GM19468 (cell line): ENCODE data around the gene CBFA2T3.

Experiments
- ATAC-seq: cut with Tn5 transposase; IDR thresholded peaks from one replicate; pipeline ENCODE4 v1.9.1; 2021; ENCODE audit warnings: mild to moderate bottlenecking, moderate library complexity, moderate number of reproducible peaks; ENCODE audit not compliant: unreplicated experiment; ENCODE audit errors: extremely low read depth

CBFA2T3 gene

DNA sequence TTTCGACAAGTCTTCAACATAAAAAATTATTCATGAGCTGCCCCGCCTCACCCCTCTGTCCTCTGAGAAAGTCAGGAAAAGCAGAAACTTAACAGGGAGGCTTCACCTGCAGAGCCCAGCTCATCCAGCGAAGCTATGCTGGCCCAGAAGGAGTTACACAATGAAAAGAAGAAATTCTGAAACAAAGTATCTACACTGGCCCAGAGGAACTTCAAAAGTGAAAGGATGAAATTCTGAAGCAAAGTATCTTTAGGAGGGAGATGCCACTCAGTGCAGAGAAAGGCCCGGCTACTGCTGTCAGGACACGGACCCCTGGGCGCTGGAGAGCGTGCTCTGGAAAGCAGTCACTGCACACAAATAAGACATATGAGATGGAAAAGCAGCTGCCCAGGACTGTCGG lies 121.8 kb downstream of the CBFA2T3 start:
- ATAC-seq = no peak

GRCh38 chr16:88854306-88855111 lies 122.5 kb downstream of the CBFA2T3 start:
- no peak for ATAC-seq

DNA sequence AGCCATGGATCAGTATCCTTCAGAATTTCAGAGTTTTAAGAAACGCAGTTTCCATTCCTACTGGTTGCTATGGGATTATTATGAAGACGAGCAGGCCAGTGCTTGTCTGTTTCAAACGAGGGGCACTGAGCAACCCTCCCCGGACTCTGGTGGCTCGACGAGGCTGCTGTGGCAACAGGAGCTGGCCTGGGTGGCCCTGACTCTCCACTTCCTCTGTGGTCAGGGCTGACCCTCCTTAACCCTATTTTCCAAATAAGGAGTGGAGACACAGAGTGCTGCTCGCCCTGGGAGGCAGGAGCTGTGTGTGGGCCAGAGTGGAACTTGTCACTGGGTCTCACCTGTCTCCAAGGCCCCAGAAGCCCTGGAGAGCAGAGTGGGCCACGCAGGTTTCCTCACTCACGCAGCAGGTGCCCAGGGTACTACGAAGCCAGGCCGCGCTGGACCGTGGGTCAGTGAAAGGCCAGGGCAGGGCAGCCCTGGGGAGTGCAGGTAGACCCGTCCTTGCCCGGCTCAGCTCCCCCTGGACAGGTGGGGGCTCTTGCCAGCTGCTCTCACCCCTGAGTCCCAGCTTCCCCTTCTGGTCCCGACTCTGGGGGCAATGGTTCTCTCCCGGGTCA lies 123.6 kb downstream of the CBFA2T3 start:
- ATAC-seq = no peak

GRCh38 chr16:88851616-88852015 lies 125.4 kb downstream of the CBFA2T3 start:
- ATAC-seq = no peak

DNA sequence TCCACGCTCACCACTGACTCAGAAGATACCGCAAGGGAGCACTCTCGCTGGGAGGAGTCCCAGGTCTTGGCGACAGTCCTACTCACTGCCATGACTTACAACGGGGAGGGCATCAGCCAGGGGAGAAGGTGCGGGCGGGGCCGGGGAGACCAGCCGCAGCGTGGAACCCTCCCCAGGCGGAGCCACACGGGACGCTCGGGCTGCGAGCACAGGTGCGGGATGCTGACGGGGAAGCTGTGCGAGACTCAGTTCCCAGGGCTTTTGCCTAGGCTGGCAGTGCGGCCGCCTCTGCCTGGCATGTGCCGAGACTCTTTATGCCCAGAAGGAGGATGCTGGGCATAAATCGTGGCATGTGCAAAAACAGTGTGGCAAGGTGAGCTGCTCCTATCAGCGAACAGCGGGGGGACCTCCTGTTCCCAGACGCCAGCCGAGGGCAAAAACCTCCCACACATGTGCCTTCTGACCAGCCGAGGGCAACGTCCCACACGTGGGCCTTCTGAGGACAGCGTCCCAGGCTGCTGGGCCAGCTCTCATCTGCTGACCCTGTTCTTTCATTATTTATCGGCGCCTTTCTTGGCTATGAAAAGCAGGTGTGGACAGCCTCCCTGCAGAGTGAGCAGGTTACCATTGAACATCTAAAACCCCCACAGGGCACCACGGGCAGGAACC lies 126.3 kb downstream of the CBFA2T3 start:
- ATAC-seq = no peak

DNA sequence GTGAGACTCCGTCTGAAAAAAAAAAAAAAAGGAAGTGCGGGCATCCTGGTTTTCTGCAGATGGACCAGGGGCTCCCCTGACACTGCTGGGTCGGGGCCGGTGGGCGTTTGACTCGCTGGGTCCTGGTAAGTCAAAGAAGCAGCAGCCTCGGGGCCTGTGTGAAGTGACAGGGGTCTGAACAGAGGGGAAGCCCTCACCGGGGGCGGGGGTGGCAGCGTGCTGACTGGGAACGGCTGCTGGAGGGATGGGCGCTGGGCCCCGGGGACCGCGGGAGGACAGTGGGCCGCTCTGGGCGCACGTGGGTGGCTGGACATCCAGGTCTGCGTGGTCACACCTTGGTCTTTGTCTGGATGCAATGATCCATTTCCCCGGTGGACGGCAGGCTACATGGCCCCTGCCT lies 128.4 kb downstream of the CBFA2T3 start:
- no peak for ATAC-seq

DNA sequence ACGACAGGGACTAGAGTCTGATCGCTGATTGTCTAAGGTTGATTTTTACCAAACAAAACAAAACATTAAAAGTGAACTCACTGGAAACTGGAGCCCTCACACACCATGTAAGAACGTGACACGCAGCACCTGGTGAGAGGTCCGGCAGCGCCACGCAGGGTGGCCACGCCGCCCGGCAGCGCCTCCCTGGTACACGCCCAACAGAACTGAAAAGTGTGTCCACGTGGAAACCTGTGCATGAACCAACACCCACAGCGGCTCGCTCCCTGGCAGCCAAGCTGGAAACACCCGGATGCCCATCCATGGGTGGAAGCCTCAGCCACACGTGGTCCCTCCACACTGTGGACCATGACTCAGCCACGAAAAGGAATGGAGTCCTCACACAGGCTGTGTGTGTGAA lies 129.4 kb downstream of the CBFA2T3 start:
- ATAC-seq = no peak

- ATAC-seq = no peak
These were observed 130.9 kb downstream of the CBFA2T3 start for GRCh38 chr16:88846088-88846487.

GRCh38 chr16:88844419-88845036 lies 132.5 kb downstream of the CBFA2T3 start:
- no peak for ATAC-seq

DNA sequence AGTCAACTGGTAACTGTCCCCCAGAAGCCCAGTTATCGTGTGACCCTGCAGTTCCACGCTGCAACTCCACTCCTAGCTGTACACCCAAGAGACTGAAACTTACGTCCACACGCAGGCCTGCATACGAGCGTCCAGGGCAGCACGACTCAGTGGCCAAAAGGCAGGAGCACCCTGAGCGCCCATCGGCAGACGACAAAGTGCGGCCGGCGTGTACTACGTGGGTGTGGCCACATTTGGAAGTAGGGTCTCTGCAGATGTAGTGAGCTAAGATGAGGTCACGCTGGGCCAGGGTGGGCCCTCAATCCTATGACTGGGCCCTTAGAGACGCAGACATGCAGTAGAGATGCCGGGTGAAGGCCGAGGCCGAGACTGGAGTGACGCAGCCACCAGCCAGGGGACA lies 133.8 kb downstream of the CBFA2T3 start:
- ATAC-seq = no peak

DNA sequence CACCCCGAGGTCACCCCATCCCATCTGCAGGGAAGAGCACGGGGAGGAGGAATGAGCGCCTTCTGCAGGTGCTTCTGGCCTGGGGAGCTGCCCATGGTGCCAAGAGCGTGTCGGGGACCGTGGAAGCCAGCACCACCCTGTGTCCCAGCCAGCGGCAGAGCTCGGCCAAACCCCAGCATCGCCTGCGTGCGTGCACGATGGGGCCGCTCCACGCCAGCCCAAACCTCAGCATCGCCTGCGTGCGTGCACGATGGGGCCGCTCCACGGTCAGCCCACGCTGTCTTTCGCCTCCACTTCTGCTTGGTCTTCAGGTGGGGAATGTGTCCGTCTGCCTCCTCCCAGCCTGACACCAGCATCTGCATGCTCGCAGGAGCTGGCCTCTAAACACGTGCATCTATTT lies 134.2 kb downstream of the CBFA2T3 start:
- no peak for ATAC-seq

DNA sequence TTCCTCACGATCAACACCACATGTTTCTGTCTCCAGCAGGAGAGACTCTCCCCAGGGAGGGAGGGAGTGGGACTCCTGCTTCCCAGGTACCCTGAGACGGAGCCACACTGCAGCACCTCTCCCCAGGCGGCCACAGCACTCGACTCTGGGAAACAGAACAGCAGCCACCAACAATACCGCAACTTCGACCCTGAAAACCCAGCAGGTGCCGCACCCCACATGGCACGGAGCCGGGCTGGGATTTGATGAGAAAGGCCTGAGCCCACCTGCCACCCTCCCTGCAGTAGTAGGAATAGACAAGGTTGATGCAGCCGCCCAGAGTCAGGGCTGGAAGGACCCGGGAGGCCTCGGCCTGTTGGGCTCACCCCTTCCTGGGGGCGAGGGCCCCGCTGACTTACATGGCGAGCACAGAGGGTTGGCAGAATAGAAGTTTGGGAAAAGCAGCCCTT lies 134.7 kb downstream of the CBFA2T3 start:
- no peak for ATAC-seq

DNA sequence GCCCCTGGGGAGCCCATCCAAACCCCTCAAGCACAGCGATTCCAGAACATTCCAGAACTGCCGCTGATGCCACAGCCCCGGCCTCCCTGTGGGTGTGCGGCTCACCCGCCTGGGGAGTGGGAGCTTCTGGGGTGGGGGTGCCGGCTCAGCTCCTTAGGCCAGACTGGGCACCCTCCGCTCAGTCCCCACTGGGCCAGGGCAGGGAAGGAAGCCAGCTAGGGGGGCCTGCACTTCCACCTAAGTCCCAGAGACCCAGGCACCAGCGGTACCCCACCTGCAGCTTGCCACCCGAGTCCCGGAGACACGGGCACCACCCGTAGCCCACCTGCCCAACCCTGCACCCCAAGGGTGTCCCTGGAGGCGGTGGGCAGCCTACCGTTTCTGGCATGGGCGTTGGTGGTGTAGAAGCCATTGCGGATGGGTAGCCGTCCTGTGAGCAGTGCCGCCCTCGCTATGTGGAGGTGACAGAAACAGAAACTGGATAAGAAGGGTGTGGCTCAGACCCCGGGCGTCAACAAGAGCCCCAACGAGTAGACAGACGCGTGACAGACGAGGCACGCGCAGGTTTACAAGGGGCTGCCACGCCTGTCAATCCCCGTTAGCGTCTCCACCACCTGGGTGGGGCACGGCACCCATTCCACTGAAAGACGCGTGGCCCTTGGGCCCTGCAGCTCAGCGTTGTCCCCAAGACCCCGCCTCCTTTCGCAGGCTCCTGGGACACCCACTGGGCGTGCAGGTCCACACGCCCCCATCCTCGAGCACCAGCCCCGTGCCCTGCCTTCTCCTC lies 135.3 kb downstream of the CBFA2T3 start:
- ATAC-seq = no peak

DNA sequence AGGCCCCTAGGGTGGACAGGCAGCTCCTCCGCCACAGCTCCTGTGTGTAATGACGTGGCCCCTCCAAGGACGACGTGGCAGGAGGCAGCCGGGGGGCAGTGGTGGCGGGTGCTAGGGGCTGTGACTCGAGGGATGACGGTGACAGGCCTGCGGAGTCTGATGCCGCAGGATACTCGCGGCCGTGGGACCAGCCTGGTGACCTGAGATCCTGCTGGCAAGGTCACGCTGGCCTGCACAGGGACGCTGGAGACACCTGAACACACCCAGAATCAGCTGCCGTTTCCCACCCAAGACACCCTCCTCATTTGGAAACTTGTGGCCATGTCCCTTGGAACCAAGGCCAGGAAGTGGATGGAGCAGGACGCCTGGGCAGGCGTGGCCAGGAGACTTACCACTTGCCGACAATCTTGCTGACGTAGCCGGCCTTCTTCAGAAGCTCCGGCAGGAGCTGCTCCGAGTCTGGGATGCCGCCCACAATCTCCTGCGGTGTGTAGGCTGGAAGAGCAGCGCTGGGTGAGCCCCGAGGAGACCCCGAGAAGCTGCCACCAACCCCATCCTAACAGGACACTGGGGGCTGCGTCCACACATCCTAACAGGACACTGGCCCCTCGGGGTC lies 136.3 kb downstream of the CBFA2T3 start:
- no peak for ATAC-seq

DNA sequence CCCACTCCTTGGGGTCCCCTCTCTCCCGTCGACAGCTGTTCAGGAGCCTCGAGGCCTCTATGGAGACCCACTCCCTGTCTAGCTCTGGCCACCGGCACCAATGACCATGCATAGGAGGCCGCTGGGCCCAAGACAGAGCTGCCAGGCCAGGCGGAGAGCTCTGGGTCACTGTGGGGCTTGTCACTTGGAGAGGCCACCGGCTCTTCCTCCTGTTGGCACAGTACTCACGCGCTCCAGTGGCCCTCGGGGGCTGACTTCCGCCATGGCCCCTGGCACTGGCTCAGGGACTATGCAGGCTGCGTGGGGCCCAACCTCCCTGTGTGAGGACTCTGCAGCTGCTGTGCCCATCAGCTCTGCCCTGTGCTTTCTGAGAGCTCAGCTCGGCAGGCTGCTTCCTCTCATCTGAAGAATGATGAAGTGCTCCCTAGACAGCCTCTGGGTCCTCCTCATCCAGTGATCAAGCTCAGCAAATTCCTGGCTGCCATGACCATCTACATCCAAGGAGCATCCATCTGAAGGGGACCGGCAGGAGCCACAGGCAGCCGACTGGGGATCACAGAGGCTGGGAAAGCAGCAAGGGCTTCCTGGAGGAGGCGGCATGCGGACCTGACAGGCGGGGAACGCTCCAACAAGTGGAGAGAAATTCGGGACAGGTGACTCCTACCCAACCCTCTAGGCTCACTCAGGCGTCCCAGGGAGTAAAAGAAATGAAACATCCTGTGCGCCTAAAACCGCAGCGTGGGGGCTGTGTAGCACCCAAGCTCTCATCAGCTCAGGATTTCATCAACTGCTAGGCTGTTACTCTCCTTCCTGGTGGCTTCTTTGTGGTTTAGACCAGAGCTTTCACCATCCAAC lies 137.0 kb downstream of the CBFA2T3 start:
- no peak for ATAC-seq

GRCh38 chr16:88839026-88839529 lies 137.9 kb downstream of the CBFA2T3 start:
- no peak for ATAC-seq

- ATAC-seq = no peak
These were observed 138.4 kb downstream of the CBFA2T3 start for GRCh38 chr16:88838566-88838965.

- no peak for ATAC-seq
These were observed 139.2 kb downstream of the CBFA2T3 start for GRCh38 chr16:88837806-88838205.

DNA sequence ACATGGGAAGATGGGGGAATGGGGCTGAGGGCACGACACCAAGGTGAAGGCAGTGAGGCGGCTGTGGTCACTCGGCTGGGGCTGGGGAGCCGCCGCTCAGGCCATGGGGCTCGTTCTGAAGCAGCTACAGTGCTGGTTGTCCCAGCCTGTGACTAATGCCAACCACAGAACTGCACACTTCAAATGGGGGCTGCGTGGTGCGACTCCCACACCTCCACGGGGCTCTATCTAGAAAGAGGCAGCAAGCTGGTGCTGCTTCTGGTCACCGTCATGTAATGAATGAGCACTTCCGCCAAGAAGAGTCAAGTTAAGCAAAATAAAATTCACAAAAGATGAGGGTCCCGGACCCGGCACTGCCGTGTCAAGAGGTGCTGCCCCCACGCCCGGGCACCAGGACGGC lies 140.2 kb downstream of the CBFA2T3 start:
- no peak for ATAC-seq
